ENCODE data around the gene RRP1.

DNA sequence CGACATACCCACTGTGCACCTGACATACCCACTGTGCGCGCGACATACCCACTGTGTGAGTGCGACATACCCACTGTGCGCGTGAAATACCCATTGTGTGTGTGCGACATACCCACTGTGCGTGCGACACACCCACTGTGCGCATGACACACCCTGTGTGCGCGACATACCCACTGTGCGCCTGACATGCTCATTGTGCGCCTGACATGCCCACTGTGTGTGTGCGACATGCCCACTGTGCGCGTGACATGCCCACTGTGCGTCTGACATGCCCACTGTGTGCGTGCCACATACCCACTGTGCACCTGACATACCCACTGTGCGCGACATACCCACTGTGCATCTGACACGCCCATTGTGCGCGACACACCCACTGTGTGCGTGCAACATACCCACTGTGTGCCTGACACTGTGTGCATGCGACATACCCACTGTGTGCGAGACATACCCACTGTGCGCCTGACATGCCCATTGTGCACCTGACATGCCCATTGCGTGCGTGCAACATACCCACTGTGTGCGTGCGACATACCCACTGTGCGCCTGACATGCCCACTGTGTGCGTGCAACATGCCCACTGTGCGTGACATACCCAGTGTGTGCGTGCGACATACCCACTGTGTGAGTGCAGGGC is 2.5 kb upstream of the RRP1 start:
- TF ChIP-seq CTCF (IDR thresholded peaks at IDR 0.05 in 2 of 3, conservative IDR thresholded peaks at IDR 0.05 in 1 of 3; ENCODE audit: insufficient read depth in 2 of 3, low read depth in 1 of 3, low read length in 3 of 3) = no peak
- no peak for TF ChIP-seq SIN3A (IDR thresholded peaks at IDR 0.05; ENCODE audit: borderline replicate concordance in 2 of 2, control insufficient read depth in 1 of 2, low read depth in 2 of 2, low read length in 2 of 2)
- TF ChIP-seq, protein P1, sequence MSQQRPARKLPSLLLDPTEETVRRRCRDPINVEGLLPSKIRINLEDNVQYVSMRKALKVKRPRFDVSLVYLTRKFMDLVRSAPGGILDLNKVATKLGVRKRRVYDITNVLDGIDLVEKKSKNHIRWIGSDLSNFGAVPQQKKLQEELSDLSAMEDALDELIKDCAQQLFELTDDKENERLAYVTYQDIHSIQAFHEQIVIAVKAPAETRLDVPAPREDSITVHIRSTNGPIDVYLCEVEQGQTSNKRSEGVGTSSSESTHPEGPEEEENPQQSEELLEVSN (IDR thresholded peaks at IDR 0.05; ENCODE audit: borderline replicate concordance in 1 of 2, extremely low read depth in 1 of 2, insufficient read depth in 1 of 2, insufficient read length in 1 of 2, low read depth in 1 of 2, low read length in 1 of 2, poor library complexity in 1 of 2, severe bottlenecking in 1 of 2) = no peak
- no peak for TF ChIP-seq FOSL1 (tag; conservative IDR thresholded peaks at IDR 0.05)
- TF ChIP-seq, protein P2, sequence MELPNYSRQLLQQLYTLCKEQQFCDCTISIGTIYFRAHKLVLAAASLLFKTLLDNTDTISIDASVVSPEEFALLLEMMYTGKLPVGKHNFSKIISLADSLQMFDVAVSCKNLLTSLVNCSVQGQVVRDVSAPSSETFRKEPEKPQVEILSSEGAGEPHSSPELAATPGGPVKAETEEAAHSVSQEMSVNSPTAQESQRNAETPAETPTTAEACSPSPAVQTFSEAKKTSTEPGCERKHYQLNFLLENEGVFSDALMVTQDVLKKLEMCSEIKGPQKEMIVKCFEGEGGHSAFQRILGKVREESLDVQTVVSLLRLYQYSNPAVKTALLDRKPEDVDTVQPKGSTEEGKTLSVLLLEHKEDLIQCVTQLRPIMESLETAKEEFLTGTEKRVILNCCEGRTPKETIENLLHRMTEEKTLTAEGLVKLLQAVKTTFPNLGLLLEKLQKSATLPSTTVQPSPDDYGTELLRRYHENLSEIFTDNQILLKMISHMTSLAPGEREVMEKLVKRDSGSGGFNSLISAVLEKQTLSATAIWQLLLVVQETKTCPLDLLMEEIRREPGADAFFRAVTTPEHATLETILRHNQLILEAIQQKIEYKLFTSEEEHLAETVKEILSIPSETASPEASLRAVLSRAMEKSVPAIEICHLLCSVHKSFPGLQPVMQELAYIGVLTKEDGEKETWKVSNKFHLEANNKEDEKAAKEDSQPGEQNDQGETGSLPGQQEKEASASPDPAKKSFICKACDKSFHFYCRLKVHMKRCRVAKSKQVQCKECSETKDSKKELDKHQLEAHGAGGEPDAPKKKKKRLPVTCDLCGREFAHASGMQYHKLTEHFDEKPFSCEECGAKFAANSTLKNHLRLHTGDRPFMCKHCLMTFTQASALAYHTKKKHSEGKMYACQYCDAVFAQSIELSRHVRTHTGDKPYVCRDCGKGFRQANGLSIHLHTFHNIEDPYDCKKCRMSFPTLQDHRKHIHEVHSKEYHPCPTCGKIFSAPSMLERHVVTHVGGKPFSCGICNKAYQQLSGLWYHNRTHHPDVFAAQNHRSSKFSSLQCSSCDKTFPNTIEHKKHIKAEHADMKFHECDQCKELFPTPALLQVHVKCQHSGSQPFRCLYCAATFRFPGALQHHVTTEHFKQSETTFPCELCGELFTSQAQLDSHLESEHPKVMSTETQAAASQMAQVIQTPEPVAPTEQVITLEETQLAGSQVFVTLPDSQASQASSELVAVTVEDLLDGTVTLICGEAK (IDR thresholded peaks at IDR 0.05) = no peak
- TF ChIP-seq, protein P2 (CRISPR knock-in tag; IDR thresholded peaks at IDR 0.05) = no peak
- TF ChIP-seq MCM5 (IDR thresholded peaks at IDR 0.05; ENCODE audit: low read depth) = no peak
- TF ChIP-seq RAD21 (CRISPR knock-in tag; conservative IDR thresholded peaks at IDR 0.05 in 1 of 2, IDR thresholded peaks at IDR 0.05 in 1 of 2) = no peak
- TF ChIP-seq MXI1 (IDR thresholded peaks at IDR 0.05; ENCODE audit: low read depth, low read length) = no peak
- TF ChIP-seq BRD4 (IDR thresholded peaks at IDR 0.05) = no peak
- TF ChIP-seq NBN (IDR thresholded peaks at IDR 0.05; ENCODE audit: low read depth) = no peak
- no peak for TF ChIP-seq TARDBP (IDR thresholded peaks at IDR 0.05)
- no peak for TF ChIP-seq ZNF354B (CRISPR knock-in tag; IDR thresholded peaks at IDR 0.05)
- TF ChIP-seq GATA2 (CRISPR knock-in tag; IDR thresholded peaks at IDR 0.05) = no peak

Measured in K562 (cell line).